ENCODE data around the gene SND1.

Gene SND1

GRCh38 chr7:128063088-128063487 lies 411.1 kb downstream of the SND1 start (continued):
- TF ChIP-seq ZNF518A (tag by site-specific recombination; conservative IDR thresholded peaks at IDR 0.05; ENCODE audit: low read depth), result no peak
- no peak for TF ChIP-seq ELK4 (IDR thresholded peaks at IDR 0.05; ENCODE audit: borderline replicate concordance, low read depth, low read length)
- no peak for TF ChIP-seq ZNF521 (tag by site-specific recombination; IDR thresholded peaks at IDR 0.05)
- no peak for TF ChIP-seq ZNF501 (tag by site-specific recombination; IDR thresholded peaks at IDR 0.05)
- TF ChIP-seq ZFHX2 (tag by site-specific recombination; conservative IDR thresholded peaks at IDR 0.05), result peak; percentile 68
- TF ChIP-seq ZNF341 (tag by site-specific recombination; IDR thresholded peaks at IDR 0.05; ENCODE audit: low read depth), result no peak

GRCh38 chr7:128065872-128066271 lies 413.9 kb downstream of the SND1 start:
- CTCF ChIA-PET, result interaction anchor here (0.6 kb wide), 1 partner anchor 572 kb away, joined by 4 read pairs; no protein-coding TSS in a partner anchor
- POLR2A ChIA-PET, result no interaction called here

GRCh38 chr7:128066395-128066794 lies 414.4 kb downstream of the SND1 start:
- Histone ChIP-seq H3K36me3 (ENCODE audit: control insufficient read depth in 2 of 2, insufficient read depth in 1 of 2, low read length in 2 of 2) (no peaks in the 10 kb centered on the region), H3K4me1 (ENCODE audit: control insufficient read depth, insufficient read depth, low read length) (no peaks in the 10 kb centered on the region), H3K9me3 (ENCODE audit: control insufficient read depth, insufficient read depth, low read depth, low read length) (no peaks in the 10 kb centered on the region), H3K27ac (ENCODE audit: extremely low read depth, low read depth, low read length) (no peak overlapping the region), H3K4me3 (ENCODE audit: low read depth, low read length) (no peak overlapping the region)
- ChIA-PET POLR2A (no interaction called here), CTCF (interaction anchor here (0.9 kb wide), 1 partner anchor 43 kb away, joined by 3 read pairs; no protein-coding TSS in a partner anchor)
- TF ChIP-seq ZBTB6 (tag by site-specific recombination; IDR thresholded peaks at IDR 0.05) (no peak), WT1 (tag by site-specific recombination; IDR thresholded peaks at IDR 0.05) (no peak), PRDM10 (tag by site-specific recombination; IDR thresholded peaks at IDR 0.05) (no peak), ZBTB17 (tag by site-specific recombination; IDR thresholded peaks at IDR 0.05) (no peak), ZNF211 (tag by site-specific recombination; IDR thresholded peaks at IDR 0.05; ENCODE audit: low read depth) (no peak), ZNF148 (tag by site-specific recombination; IDR thresholded peaks at IDR 0.05; ENCODE audit: borderline replicate concordance) (no peak), KLF8 (tag by site-specific recombination; IDR thresholded peaks at IDR 0.05) (no peak), SCRT1 (tag by site-specific recombination; IDR thresholded peaks at IDR 0.05; ENCODE audit: borderline replicate concordance) (no peak), ZBTB48 (tag by site-specific recombination; IDR thresholded peaks at IDR 0.05) (no peak), ZBTB21 (tag by site-specific recombination; IDR thresholded peaks at IDR 0.05) (no peak), ZNF433 (tag by site-specific recombination; IDR thresholded peaks at IDR 0.05; ENCODE audit: low read depth) (no peak)

More at GRCh38 chr7:128065872-128066271, 413.9 kb downstream of the SND1 start:
- Histone ChIP-seq H3K27ac (ENCODE audit: extremely low read depth, low read depth, low read length) (no peak overlapping the region), H3K4me1 (ENCODE audit: control insufficient read depth, insufficient read depth, low read length) (no peaks in the 10 kb centered on the region), H3K9me3 (ENCODE audit: control insufficient read depth, insufficient read depth, low read depth, low read length) (no peaks in the 10 kb centered on the region), H3K4me3 (ENCODE audit: low read depth, low read length) (no peak overlapping the region), H3K36me3 (ENCODE audit: control insufficient read depth in 2 of 2, insufficient read depth in 1 of 2, low read length in 2 of 2) (no peaks in the 10 kb centered on the region)
- no peak for TF ChIP-seq ZNF10 (tag by site-specific recombination; IDR thresholded peaks at IDR 0.05)
